HCT116 (cell line): ENCODE measurements around the gene SYT4. TPM values are rescaled to one million over a fixed set of nuclear protein-coding genes. Genes with fewer than 3 reads are reported as not detected.

Experiments
- ATAC-seq: fragments of 200-7000 bp; cut with Tn5 transposase; 2 replicates; pipeline ENCODE4 v1.9.1; 2020; ENCODE audit warnings: mild to moderate bottlenecking, moderate library complexity
- BruUV-seq: library from RNA; stranded (reverse); fragments of 400-500 nt; replicated peaks from 2 replicates; lab custom pipeline; 2021; lab: Mats Ljungman, UMichigan
- CTCF ChIA-PET: fragments of 300-600 bp; sonication (Branson Sonifier 250); formaldehyde crosslinking; loops from one replicate; lab custom pipeline; 2021; ENCODE audit warnings: antibody characterized with exemption; lab: Charles Lee
- POLR2A ChIA-PET: fragments of 300-600, 350-600 bp; sonication (Branson Sonifier 250); formaldehyde crosslinking; loops from one replicate; lab custom pipeline; 2021; ENCODE audit warnings: antibody characterized with exemption; lab: Charles Lee
- RAD21 ChIA-PET, 2 experiments: fragments of 300-600 bp; sonication (Branson Sonifier 250); formaldehyde crosslinking; loops; one replicate each; lab custom pipeline; 2023; ENCODE audit warnings: low total read pairs in 2 of 2; ENCODE audit not compliant: uncharacterized antibody in 2 of 2, unreplicated experiment in 2 of 2, low non-redundant PET in 1 of 2; lab: Charles Lee
- DNase-seq: peaks from one replicate; pipeline ENCODE4 v3.0.0-alpha.2; 2010; ENCODE audit warnings: low read depth, low spot score
- H2AFZ ChIP-seq: fragments of 200-600 bp; shearing (Covaris generic), sonication (generic); 2 replicates; pipeline ENCODE4 v1.6.1; 2017; ENCODE audit warnings: low read depth, mixed run types, mixed read lengths, antibody characterized with exemption, low read length; ENCODE audit not compliant: poor library complexity, severe bottlenecking
- H3K27ac ChIP-seq: 2 replicates; pipeline ENCODE4 v1.5.1; 2012; ENCODE audit warnings: low read depth, low read length
- H3K27me3 ChIP-seq: fragments of 200-600 bp; sonication (generic); 2 replicates; pipeline ENCODE4 v1.6.1; 2016; ENCODE audit warnings: mixed run types, low read length, mixed read lengths; ENCODE audit not compliant: insufficient read depth
- H3K36me3 ChIP-seq, 2 experiments: fragments of 200-500 bp in 1 of 2; fragments of 200-600 bp in 1 of 2; sonication (Bioruptor generic) in 1 of 2; sonication (generic) in 1 of 2; 2 replicates each; pipeline versions ENCODE4 v1.5.1 to v1.6.1; 2014 to 2016; ENCODE audit warnings: low read length in 2 of 2, inconsistent platforms in 1 of 2, mixed read lengths in 1 of 2, mixed run types in 1 of 2; ENCODE audit not compliant: insufficient read depth in 2 of 2, control insufficient read depth in 1 of 2
- H3K4me1 ChIP-seq, 2 experiments: fragments of 200-600 bp in 1 of 2; sonication (generic) in 1 of 2; 2 replicates each; pipeline versions ENCODE4 v1.5.1 to v1.6.1; 2012 to 2017; ENCODE audit warnings: low read length in 2 of 2, inconsistent platforms in 1 of 2, mild to moderate bottlenecking in 1 of 2, mixed read lengths in 1 of 2, mixed run types in 1 of 2, moderate library complexity in 1 of 2; ENCODE audit not compliant: insufficient read depth in 2 of 2, control insufficient read depth in 1 of 2
- H3K4me2 ChIP-seq: fragments of 200-600 bp; sonication (generic); 2 replicates; pipeline ENCODE4 v1.6.1; 2017; ENCODE audit warnings: mixed run types, low read length, mixed read lengths
- H3K4me3 ChIP-seq, 2 experiments: fragments of 200-600 bp in 1 of 2; sonication (generic) in 1 of 2; replicated peaks in 1 of 2; 2 replicates each; pipeline ENCODE4 v1.5.1; 2011 to 2016; ENCODE audit warnings: low read length in 2 of 2, control low read depth in 1 of 2, low read depth in 1 of 2, mild to moderate bottlenecking in 1 of 2, mixed read lengths in 1 of 2, mixed run types in 1 of 2
- H3K79me2 ChIP-seq: fragments of 200-600 bp; sonication (generic); 2 replicates; pipeline ENCODE4 v1.6.1; 2017; ENCODE audit warnings: mild to moderate bottlenecking, mixed run types, low read length, moderate library complexity, mixed read lengths; ENCODE audit not compliant: insufficient read depth
- H3K9ac ChIP-seq: fragments of 200-600 bp; sonication (generic); 2 replicates; pipeline ENCODE4 v1.6.1; 2016; ENCODE audit warnings: low read length, mixed read lengths
- H3K9me2 ChIP-seq: fragments of 200-600 bp; sonication (generic), shearing (Covaris generic); 2 replicates; pipeline ENCODE4 v1.6.1; 2017; ENCODE audit warnings: mixed run types, mild to moderate bottlenecking, moderate library complexity; ENCODE audit not compliant: insufficient read depth
- H3K9me3 ChIP-seq, 2 experiments: fragments of 200-500 bp in 1 of 2; fragments of 200-600 bp in 1 of 2; sonication (Bioruptor generic) in 1 of 2; sonication (generic) in 1 of 2; 2 replicates each; pipeline ENCODE4 v1.6.1; 2014 to 2017; ENCODE audit warnings: low read length in 2 of 2, mixed read lengths in 2 of 2, inconsistent platforms in 1 of 2, low read depth in 1 of 2, mild to moderate bottlenecking in 1 of 2, mixed run types in 1 of 2, moderate library complexity in 1 of 2; ENCODE audit not compliant: control insufficient read depth in 1 of 2, insufficient read depth in 1 of 2
- H4K20me1 ChIP-seq: fragments of 200-600 bp; sonication (generic), shearing (Covaris generic); 2 replicates; pipeline ENCODE4 v1.6.1; 2017; ENCODE audit warnings: mixed run types, mild to moderate bottlenecking, moderate library complexity; ENCODE audit not compliant: insufficient read depth
- ATF3 ChIP-seq: IDR thresholded peaks from 2 replicates; pipeline ENCODE4 v1.6.1; 2012
- CBX3 ChIP-seq: IDR thresholded peaks from 2 replicates; pipeline ENCODE4 v1.6.1; 2012; ENCODE audit warnings: low read depth
- CEBPB ChIP-seq: IDR thresholded peaks from 2 replicates; pipeline ENCODE4 v1.6.1; 2012; ENCODE audit warnings: low read depth
- CTCF ChIP-seq, 3 experiments: fragments of 200-600 bp in 1 of 3; sonication (generic) in 1 of 3; IDR thresholded peaks in 2 of 3; conservative IDR thresholded peaks in 1 of 3; 2 replicates each; pipeline ENCODE4 v1.5.1; 2012 to 2017; ENCODE audit warnings: low read depth in 2 of 3, low read length in 2 of 3, antibody characterized with exemption in 1 of 3, borderline replicate concordance in 1 of 3, control low read depth in 1 of 3, mild to moderate bottlenecking in 1 of 3, mixed read lengths in 1 of 3, mixed run types in 1 of 3, moderate library complexity in 1 of 3; ENCODE audit not compliant: insufficient read depth in 1 of 3
- ELF1 ChIP-seq: IDR thresholded peaks from 2 replicates; pipeline ENCODE4 v1.6.1; 2012; ENCODE audit warnings: low read depth, borderline replicate concordance
- EZH2 ChIP-seq: fragments of 200-600 bp; sonication (generic); IDR thresholded peaks from 2 replicates; pipeline ENCODE4 v1.6.1; 2017; ENCODE audit warnings: antibody characterized with exemption, mixed run types
- FOSL1 ChIP-seq: IDR thresholded peaks from 2 replicates; pipeline ENCODE4 v1.6.1; 2012; ENCODE audit warnings: low read depth
- MAX ChIP-seq: IDR thresholded peaks from 2 replicates; pipeline ENCODE4 v1.6.1; 2012
- POLR2A ChIP-seq: IDR thresholded peaks from 2 replicates; pipeline ENCODE4 v1.7.0; 2011; ENCODE audit warnings: borderline replicate concordance; ENCODE audit not compliant: insufficient read depth, insufficient read length; ENCODE audit errors: extremely low read depth
- POLR2AphosphoS5 ChIP-seq: IDR thresholded peaks from 2 replicates; pipeline ENCODE4 v1.6.1; 2011; ENCODE audit warnings: mild to moderate bottlenecking, low read depth, low read length, moderate library complexity
- RAD21 ChIP-seq: IDR thresholded peaks from 2 replicates; pipeline ENCODE4 v1.6.1; 2012; ENCODE audit warnings: low read depth, mild to moderate bottlenecking
- REST ChIP-seq: IDR thresholded peaks from 2 replicates; pipeline ENCODE4 v1.6.1; 2012; ENCODE audit warnings: low read depth
- SIN3A ChIP-seq: IDR thresholded peaks from 2 replicates; pipeline ENCODE4 v1.6.1; 2012; ENCODE audit warnings: low read depth
- SP1 ChIP-seq: IDR thresholded peaks from 2 replicates; pipeline ENCODE4 v1.6.1; 2012; ENCODE audit warnings: low read depth
- SRF ChIP-seq: IDR thresholded peaks from 2 replicates; pipeline ENCODE4 v1.6.1; 2012; ENCODE audit warnings: low read depth
- TCF7L2 ChIP-seq: IDR thresholded peaks from 2 replicates; pipeline ENCODE4 v1.7.0; 2011; ENCODE audit warnings: borderline replicate concordance, inconsistent platforms; ENCODE audit not compliant: insufficient read depth, insufficient read length; ENCODE audit errors: extremely low read depth
- ZNF274 ChIP-seq: fragments of 200-500 bp; sonication (Bioruptor generic); IDR thresholded peaks from 2 replicates; pipeline ENCODE4 v1.6.1; 2014; ENCODE audit warnings: mild to moderate bottlenecking, low read depth, low read length, inconsistent platforms
- intact Hi-C: fragments of 100-400 bp; cut with micrococcal nuclease; formaldehyde crosslinking; loops from 2 replicates; pipeline ENCODE4 v1.10.0; 2022
- total RNA-seq: library from RNA; stranded (reverse); gene quantifications from one replicate; pipeline ENCODE4 v1.2.1, GENCODE V29; 2021; ENCODE audit not compliant: unreplicated experiment

The SYT4 gene
- total RNA-seq, 1 experiment from 2014 or later: not detected

GRCh38 chr18:43247944-43248343 is 29.3 kb downstream of the SYT4 start:
- ChIA-PET POLR2A (no interaction called here), RAD21 (no interaction called here), CTCF (no interaction called here)
- no peaks in the 10 kb centered on the region for H3K79me2 ChIP-seq
- H3K9me3 ChIP-seq: peaks cover 0 to 22% of the 10 kb centered on the region in 2 experiments; a peak in 2 of 4 replicates
- ATAC-seq: no peak
- no peak overlapping the region for H3K4me2 ChIP-seq
- H4K20me1 ChIP-seq: no peaks in the 10 kb centered on the region
- no peaks in the 10 kb centered on the region for H3K27me3 ChIP-seq
- intact Hi-C loops: no loop called here
- TF ChIP-seq CBX3: no peak
- no peak for TF ChIP-seq TCF7L2
- no peak for TF ChIP-seq REST
- no peak for TF ChIP-seq SP1
- no peak for TF ChIP-seq SRF
- no peak for TF ChIP-seq EZH2
- TF ChIP-seq RAD21: no peak
- TF ChIP-seq ZNF274: no peak
- no peak for TF ChIP-seq ATF3
- TF ChIP-seq FOSL1: no peak
- no peak for TF ChIP-seq POLR2A
- no peak for TF ChIP-seq POLR2AphosphoS5
- TF ChIP-seq SIN3A: no peak
- TF ChIP-seq CEBPB: no peak
- no peak for TF ChIP-seq MAX
- no peak for TF ChIP-seq CTCF (IDR thresholded peaks at IDR 0.05 in 2 of 3, conservative IDR thresholded peaks at IDR 0.05 in 1 of 3; ENCODE audit: borderline replicate concordance in 1 of 3, insufficient read depth in 1 of 3, low read depth in 2 of 3, low read length in 2 of 3)
- TF ChIP-seq ELF1: no peak
- TF ChIP-seq, all 23 proteins: peak for 0
- Histone ChIP-seq H2AFZ (no peak overlapping the region), H3K9ac (no peak overlapping the region), H3K9me2 (no peaks in the 10 kb centered on the region), H3K36me3 (no peaks in the 10 kb centered on the region), H3K4me1 (no peaks in the 10 kb centered on the region), H3K4me3 (no peak overlapping the region), H3K27ac (no peak overlapping the region)
- BruUV-seq: no TSS peak
- DNase-seq: no peak
